Measurements from ENCODE around the gene POC5.
A peak's percentile ranks its signal among the peaks of the same experiment; 100 is the strongest.

POC5 gene

GRCh38 chr5:75662061-75662460 is 55.2 kb downstream of the POC5 start:
- Histone ChIP-seq H3K4me3 (ENCODE audit: low read depth, low read length, poor library complexity, severe bottlenecking) (no peak overlapping the region), H3K79me2 (ENCODE audit: insufficient read depth, low read length) (no peaks in the 10 kb centered on the region), H3F3A (ENCODE audit: insufficient read depth, low read length) (no peaks in the 10 kb centered on the region), H3K9me3 (ENCODE audit: low read length) (peaks cover 3% of the 10 kb centered on the region; the same call in 1 of the 2 replicates), H3K4me1 (ENCODE audit: insufficient read depth, low read length, severe bottlenecking) (peaks cover 20% of the 10 kb centered on the region), H3K27ac (ENCODE audit: low read depth, low read length, poor library complexity, severe bottlenecking) (no peak overlapping the region), H3K36me3 (ENCODE audit: insufficient read depth, low read length) (no peaks in the 10 kb centered on the region), H3K27me3 (ENCODE audit: insufficient read depth, low read length) (no peaks in the 10 kb centered on the region), H3K9ac (ENCODE audit: low read length) (no peak overlapping the region), H2AFZ (ENCODE audit: low read length) (no peak overlapping the region), H4K20me1 (ENCODE audit: insufficient read depth, low read length) (no peaks in the 10 kb centered on the region), H3K4me2 (ENCODE audit: low read length) (no peak overlapping the region), H3K9me2 (ENCODE audit: low read depth, low read length) (no peaks in the 10 kb centered on the region)
- TF ChIP-seq CTCF (IDR thresholded peaks at IDR 0.05; ENCODE audit: low read length) (no peak), EZH2 (IDR thresholded peaks at IDR 0.05; ENCODE audit: borderline replicate concordance, low read length) (no peak)

GRCh38 chr5:75660678-75661465 is 56.4 kb downstream of the POC5 start:
- H3K4me3 ChIP-seq (ENCODE audit: low read depth, low read length, poor library complexity, severe bottlenecking) = no peak overlapping the region
- peaks cover 20% of the 10 kb centered on the region for H3K4me1 ChIP-seq (ENCODE audit: insufficient read depth, low read length, severe bottlenecking)
- no peak overlapping the region for H3K9ac ChIP-seq (ENCODE audit: low read length)
- peak overlapping the region; percentile 40 for H3K27ac ChIP-seq (ENCODE audit: low read depth, low read length, poor library complexity, severe bottlenecking)
- peaks cover 3% of the 10 kb centered on the region; the same call in 1 of the 2 replicates for H3K9me3 ChIP-seq (ENCODE audit: low read length)
- peak overlapping the region; percentile 50; the same call in 1 of the 2 replicates for H2AFZ ChIP-seq (ENCODE audit: low read length)
- no peaks in the 10 kb centered on the region for H3F3A ChIP-seq (ENCODE audit: insufficient read depth, low read length)
- H3K27me3 ChIP-seq (ENCODE audit: insufficient read depth, low read length) = no peaks in the 10 kb centered on the region
- no peak for TF ChIP-seq CTCF (IDR thresholded peaks at IDR 0.05; ENCODE audit: low read length)
- TF ChIP-seq EZH2 (IDR thresholded peaks at IDR 0.05; ENCODE audit: borderline replicate concordance, low read length) = no peak
- H3K9me2 ChIP-seq (ENCODE audit: low read depth, low read length) = no peaks in the 10 kb centered on the region
- peak overlapping the region; percentile 39 for H3K4me2 ChIP-seq (ENCODE audit: low read length)
- H4K20me1 ChIP-seq (ENCODE audit: insufficient read depth, low read length) = no peaks in the 10 kb centered on the region
- no peaks in the 10 kb centered on the region for H3K79me2 ChIP-seq (ENCODE audit: insufficient read depth, low read length)
- H3K36me3 ChIP-seq (ENCODE audit: insufficient read depth, low read length) = no peaks in the 10 kb centered on the region

- no peaks in the 10 kb centered on the region for H3K36me3 ChIP-seq (ENCODE audit: insufficient read depth, low read length)
- H3K9me3 ChIP-seq (ENCODE audit: low read length) = peaks cover 3% of the 10 kb centered on the region; the same call in 1 of the 2 replicates
- no peak overlapping the region for H3K4me3 ChIP-seq (ENCODE audit: low read depth, low read length, poor library complexity, severe bottlenecking)
- H3K4me2 ChIP-seq (ENCODE audit: low read length) = no peak overlapping the region
- no peaks in the 10 kb centered on the region for H3K27me3 ChIP-seq (ENCODE audit: insufficient read depth, low read length)
- H3K27ac ChIP-seq (ENCODE audit: low read depth, low read length, poor library complexity, severe bottlenecking) = peak overlapping the region; percentile 40
- no peaks in the 10 kb centered on the region for H3K9me2 ChIP-seq (ENCODE audit: low read depth, low read length)
- H3K9ac ChIP-seq (ENCODE audit: low read length) = no peak overlapping the region
- H3K79me2 ChIP-seq (ENCODE audit: insufficient read depth, low read length) = no peaks in the 10 kb centered on the region
- H3F3A ChIP-seq (ENCODE audit: insufficient read depth, low read length) = no peaks in the 10 kb centered on the region
- peaks cover 20% of the 10 kb centered on the region for H3K4me1 ChIP-seq (ENCODE audit: insufficient read depth, low read length, severe bottlenecking)
- peak overlapping the region; percentile 50; the same call in 1 of the 2 replicates for H2AFZ ChIP-seq (ENCODE audit: low read length)
- TF ChIP-seq EZH2 (IDR thresholded peaks at IDR 0.05; ENCODE audit: borderline replicate concordance, low read length) (no peak), CTCF (IDR thresholded peaks at IDR 0.05; ENCODE audit: low read length) (no peak)
- H4K20me1 ChIP-seq (ENCODE audit: insufficient read depth, low read length) = no peaks in the 10 kb centered on the region
These were observed 57.3 kb downstream of the POC5 start for GRCh38 chr5:75659791-75660450.

Measured in OCI-LY1 (cell line).